GM19240 (cell line): ENCODE data around the gene MAZ.
"Not testable (repeated sequence)": the region's sequence is repeated elsewhere in the genome, so short reads cannot be mapped to it uniquely, and the experiment has no call there.

Source experiments
- DNase-seq: peaks from one replicate; pipeline ENCODE4 v3.0.0; 2011; ENCODE audit warnings: low spot score; ENCODE audit not compliant: insufficient read length

The MAZ gene

GRCh38 chr16:29784157-29784556 lies 22.2 kb upstream of the MAZ start:
- DNase-seq, result no peak

GRCh38 chr16:29784901-29785500 lies 21.3 kb upstream of the MAZ start:
- no peak for DNase-seq

- not testable (repeated sequence) for DNase-seq
Observed at GRCh38 chr16:29787155-29787554, 19.2 kb upstream of the MAZ start.

- DNase-seq, result no peak
Observed at GRCh38 chr16:29789775-29790182, 16.6 kb upstream of the MAZ start.

GRCh38 chr16:29790183-29790948 lies 16.0 kb upstream of the MAZ start, which contains the start of gene KIF22:
TSS of gene KIF22 (plus strand) at chr16:29790751. CDS start at chr16:29790760, 9 bp downstream.
- peak; percentile 98 for DNase-seq

- no peak for DNase-seq
Observed at GRCh38 chr16:29790949-29791844, 15.1 kb upstream of the MAZ start.

- DNase-seq, result no peak
Observed at GRCh38 chr16:29791845-29792807, 14.2 kb upstream of the MAZ start.

- not testable (repeated sequence) for DNase-seq
Observed at GRCh38 chr16:29793153-29793552, 13.2 kb upstream of the MAZ start.

GRCh38 chr16:29794231-29794710 lies 12.1 kb upstream of the MAZ start:
- DNase-seq, result no peak

GRCh38 chr16:29802416-29802935 lies 3.9 kb upstream of the MAZ start:
- no peak for DNase-seq

- no peak for DNase-seq
Observed at GRCh38 chr16:29804020-29804419, 2.3 kb upstream of the MAZ start.

GRCh38 chr16:29804455-29805231 lies 1.7 kb upstream of the MAZ start:
- DNase-seq, result no peak

- peak; percentile 88 for DNase-seq
Observed at GRCh38 chr16:29805232-29806098, 864 bp upstream of the MAZ start.

- DNase-seq, result no peak
Observed at GRCh38 chr16:29806641-29807425, 504 bp downstream of the MAZ start.

GRCh38 chr16:29807426-29808218 lies 1.3 kb downstream of the MAZ start:
- no peak for DNase-seq

- no peak for DNase-seq
Observed at GRCh38 chr16:29808219-29808900, 2.0 kb downstream of the MAZ start.
